HCT116 (cell line): Measurements from ENCODE around the gene DGKE. TPM values are rescaled to one million over a fixed set of nuclear protein-coding genes. Genes with fewer than 3 reads are reported as not detected.

Source experiments
- ATAC-seq: fragments of 200-7000 bp; cut with Tn5 transposase; 2 replicates; pipeline ENCODE4 v1.9.1; 2020; ENCODE audit warnings: mild to moderate bottlenecking, moderate library complexity
- BruUV-seq: library from RNA; stranded (reverse); fragments of 400-500 nt; replicated peaks from 2 replicates; lab custom pipeline; 2021; lab: Mats Ljungman, UMichigan
- CTCF ChIA-PET: fragments of 300-600 bp; sonication (Branson Sonifier 250); formaldehyde crosslinking; loops from one replicate; lab custom pipeline; 2021; ENCODE audit warnings: antibody characterized with exemption; lab: Charles Lee
- POLR2A ChIA-PET: fragments of 300-600, 350-600 bp; sonication (Branson Sonifier 250); formaldehyde crosslinking; loops from one replicate; lab custom pipeline; 2021; ENCODE audit warnings: antibody characterized with exemption; lab: Charles Lee
- RAD21 ChIA-PET, 2 experiments: fragments of 300-600 bp; sonication (Branson Sonifier 250); formaldehyde crosslinking; loops; one replicate each; lab custom pipeline; 2023; ENCODE audit warnings: low total read pairs in 2 of 2; ENCODE audit not compliant: uncharacterized antibody in 2 of 2, unreplicated experiment in 2 of 2, low non-redundant PET in 1 of 2; lab: Charles Lee
- DNase-seq: peaks from one replicate; pipeline ENCODE4 v3.0.0-alpha.2; 2010; ENCODE audit warnings: low read depth, low spot score
- H2AFZ ChIP-seq: fragments of 200-600 bp; shearing (Covaris generic), sonication (generic); 2 replicates; pipeline ENCODE4 v1.6.1; 2017; ENCODE audit warnings: low read depth, mixed run types, mixed read lengths, antibody characterized with exemption, low read length; ENCODE audit not compliant: poor library complexity, severe bottlenecking
- H3K27ac ChIP-seq: 2 replicates; pipeline ENCODE4 v1.5.1; 2012; ENCODE audit warnings: low read depth, low read length
- H3K27me3 ChIP-seq: fragments of 200-600 bp; sonication (generic); 2 replicates; pipeline ENCODE4 v1.6.1; 2016; ENCODE audit warnings: mixed run types, low read length, mixed read lengths; ENCODE audit not compliant: insufficient read depth
- H3K36me3 ChIP-seq, 2 experiments: fragments of 200-500 bp in 1 of 2; fragments of 200-600 bp in 1 of 2; sonication (Bioruptor generic) in 1 of 2; sonication (generic) in 1 of 2; 2 replicates each; pipeline versions ENCODE4 v1.5.1 to v1.6.1; 2014 to 2016; ENCODE audit warnings: low read length in 2 of 2, inconsistent platforms in 1 of 2, mixed read lengths in 1 of 2, mixed run types in 1 of 2; ENCODE audit not compliant: insufficient read depth in 2 of 2, control insufficient read depth in 1 of 2
- H3K4me1 ChIP-seq, 2 experiments: fragments of 200-600 bp in 1 of 2; sonication (generic) in 1 of 2; 2 replicates each; pipeline versions ENCODE4 v1.5.1 to v1.6.1; 2012 to 2017; ENCODE audit warnings: low read length in 2 of 2, inconsistent platforms in 1 of 2, mild to moderate bottlenecking in 1 of 2, mixed read lengths in 1 of 2, mixed run types in 1 of 2, moderate library complexity in 1 of 2; ENCODE audit not compliant: insufficient read depth in 2 of 2, control insufficient read depth in 1 of 2
- H3K4me2 ChIP-seq: fragments of 200-600 bp; sonication (generic); 2 replicates; pipeline ENCODE4 v1.6.1; 2017; ENCODE audit warnings: mixed run types, low read length, mixed read lengths
- H3K4me3 ChIP-seq, 2 experiments: fragments of 200-600 bp in 1 of 2; sonication (generic) in 1 of 2; replicated peaks in 1 of 2; 2 replicates each; pipeline ENCODE4 v1.5.1; 2011 to 2016; ENCODE audit warnings: low read length in 2 of 2, control low read depth in 1 of 2, low read depth in 1 of 2, mild to moderate bottlenecking in 1 of 2, mixed read lengths in 1 of 2, mixed run types in 1 of 2
- H3K79me2 ChIP-seq: fragments of 200-600 bp; sonication (generic); 2 replicates; pipeline ENCODE4 v1.6.1; 2017; ENCODE audit warnings: mild to moderate bottlenecking, mixed run types, low read length, moderate library complexity, mixed read lengths; ENCODE audit not compliant: insufficient read depth
- H3K9ac ChIP-seq: fragments of 200-600 bp; sonication (generic); 2 replicates; pipeline ENCODE4 v1.6.1; 2016; ENCODE audit warnings: low read length, mixed read lengths
- H3K9me2 ChIP-seq: fragments of 200-600 bp; sonication (generic), shearing (Covaris generic); 2 replicates; pipeline ENCODE4 v1.6.1; 2017; ENCODE audit warnings: mixed run types, mild to moderate bottlenecking, moderate library complexity; ENCODE audit not compliant: insufficient read depth
- H3K9me3 ChIP-seq, 2 experiments: fragments of 200-500 bp in 1 of 2; fragments of 200-600 bp in 1 of 2; sonication (Bioruptor generic) in 1 of 2; sonication (generic) in 1 of 2; 2 replicates each; pipeline ENCODE4 v1.6.1; 2014 to 2017; ENCODE audit warnings: low read length in 2 of 2, mixed read lengths in 2 of 2, inconsistent platforms in 1 of 2, low read depth in 1 of 2, mild to moderate bottlenecking in 1 of 2, mixed run types in 1 of 2, moderate library complexity in 1 of 2; ENCODE audit not compliant: control insufficient read depth in 1 of 2, insufficient read depth in 1 of 2
- H4K20me1 ChIP-seq: fragments of 200-600 bp; sonication (generic), shearing (Covaris generic); 2 replicates; pipeline ENCODE4 v1.6.1; 2017; ENCODE audit warnings: mixed run types, mild to moderate bottlenecking, moderate library complexity; ENCODE audit not compliant: insufficient read depth
- CBX3 ChIP-seq: IDR thresholded peaks from 2 replicates; pipeline ENCODE4 v1.6.1; 2012; ENCODE audit warnings: low read depth
- CEBPB ChIP-seq: IDR thresholded peaks from 2 replicates; pipeline ENCODE4 v1.6.1; 2012; ENCODE audit warnings: low read depth
- EZH2 ChIP-seq: fragments of 200-600 bp; sonication (generic); IDR thresholded peaks from 2 replicates; pipeline ENCODE4 v1.6.1; 2017; ENCODE audit warnings: antibody characterized with exemption, mixed run types
- FOSL1 ChIP-seq: IDR thresholded peaks from 2 replicates; pipeline ENCODE4 v1.6.1; 2012; ENCODE audit warnings: low read depth
- POLR2AphosphoS5 ChIP-seq: IDR thresholded peaks from 2 replicates; pipeline ENCODE4 v1.6.1; 2011; ENCODE audit warnings: mild to moderate bottlenecking, low read depth, low read length, moderate library complexity
- RAD21 ChIP-seq: IDR thresholded peaks from 2 replicates; pipeline ENCODE4 v1.6.1; 2012; ENCODE audit warnings: low read depth, mild to moderate bottlenecking
- SIN3A ChIP-seq: IDR thresholded peaks from 2 replicates; pipeline ENCODE4 v1.6.1; 2012; ENCODE audit warnings: low read depth
- SP1 ChIP-seq: IDR thresholded peaks from 2 replicates; pipeline ENCODE4 v1.6.1; 2012; ENCODE audit warnings: low read depth
- TCF7L2 ChIP-seq: IDR thresholded peaks from 2 replicates; pipeline ENCODE4 v1.7.0; 2011; ENCODE audit warnings: borderline replicate concordance, inconsistent platforms; ENCODE audit not compliant: insufficient read depth, insufficient read length; ENCODE audit errors: extremely low read depth
- ZFX ChIP-seq: fragments of 450-650 bp; IDR thresholded peaks from 2 replicates; pipeline ENCODE4 v1.6.1; 2017
- intact Hi-C: fragments of 100-400 bp; cut with micrococcal nuclease; formaldehyde crosslinking; loops from 2 replicates; pipeline ENCODE4 v1.10.0; 2022
- total RNA-seq: library from RNA; stranded (reverse); gene quantifications from one replicate; pipeline ENCODE4 v1.2.1, GENCODE V29; 2021; ENCODE audit not compliant: unreplicated experiment
- TF ChIP-seq, protein P1 (sequence below): IDR thresholded peaks from 2 replicates; pipeline ENCODE4 v1.6.1; 2012
- TF ChIP-seq, protein P2 (sequence below), 3 experiments: fragments of 200-600 bp in 1 of 3; sonication (generic) in 1 of 3; IDR thresholded peaks in 2 of 3; conservative IDR thresholded peaks in 1 of 3; 2 replicates each; pipeline ENCODE4 v1.5.1; 2012 to 2017; ENCODE audit warnings: low read depth in 2 of 3, low read length in 2 of 3, antibody characterized with exemption in 1 of 3, borderline replicate concordance in 1 of 3, control low read depth in 1 of 3, mild to moderate bottlenecking in 1 of 3, mixed read lengths in 1 of 3, mixed run types in 1 of 3, moderate library complexity in 1 of 3; ENCODE audit not compliant: insufficient read depth in 1 of 3
- TF ChIP-seq, protein P3 (sequence below): IDR thresholded peaks from 2 replicates; pipeline ENCODE4 v1.6.1; 2011; ENCODE audit warnings: mild to moderate bottlenecking, low read length, moderate library complexity; ENCODE audit not compliant: insufficient replicate concordance; ENCODE audit errors: extremely low read depth

Gene DGKE
- total RNA-seq, 1 experiment from 2014 or later, result 5.2 TPM

DNA sequence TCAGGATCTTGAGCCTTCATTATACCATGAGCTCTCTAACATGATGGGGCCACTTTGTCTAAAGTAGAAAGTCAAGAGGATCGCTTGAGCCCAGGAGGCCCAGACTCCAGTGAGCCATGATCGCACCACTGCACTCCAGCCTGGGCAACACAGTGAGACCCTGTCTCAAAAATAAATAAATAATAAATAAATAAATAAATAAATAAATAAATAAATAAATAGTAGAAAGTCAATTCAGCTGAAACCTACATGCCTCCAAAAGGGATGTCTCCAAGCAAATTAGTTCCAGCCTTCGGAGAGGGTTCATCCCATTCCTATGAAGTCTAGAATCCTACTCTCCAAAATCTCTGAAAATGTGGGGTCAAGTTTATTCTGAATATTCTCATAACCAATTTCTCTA, 26.2 kb upstream of the DGKE start (continued):
- no peak for TF ChIP-seq CBX3

DNA sequence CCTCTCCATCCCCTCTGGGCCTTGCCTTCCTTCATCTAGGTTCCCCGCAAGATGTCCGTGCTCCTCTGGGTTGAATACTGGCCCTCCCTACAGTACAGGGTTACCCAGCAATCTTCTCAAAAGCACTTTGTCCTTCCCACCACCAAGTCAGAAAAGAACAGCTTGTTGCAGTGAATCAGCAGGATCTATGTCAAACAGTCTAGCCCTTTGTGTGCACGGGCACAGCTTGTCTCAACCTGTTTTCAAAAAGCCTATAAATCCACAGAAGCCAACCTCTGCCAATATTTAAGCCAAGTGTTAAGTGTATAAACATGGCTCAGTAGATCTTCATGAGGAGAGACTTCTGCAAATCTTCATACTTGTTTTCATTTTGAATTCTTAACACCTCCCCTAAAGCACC, 25.4 kb upstream of the DGKE start:
- RAD21 ChIA-PET, result no interaction called here
- intact Hi-C loops, result no loop called here
- H3K9me3 ChIP-seq, result no peaks in the 10 kb centered on the region
- no peaks in the 10 kb centered on the region for H3K36me3 ChIP-seq
- no peaks in the 10 kb centered on the region for H3K79me2 ChIP-seq
- no peaks in the 10 kb centered on the region for H3K4me1 ChIP-seq
- no peak overlapping the region for H3K27ac ChIP-seq
- no peak for ATAC-seq
- H3K4me2 ChIP-seq, result no peak overlapping the region
- no peak overlapping the region for H3K9ac ChIP-seq
- H2AFZ ChIP-seq, result no peak overlapping the region
- H4K20me1 ChIP-seq, result no peaks in the 10 kb centered on the region
- TF ChIP-seq CEBPB (no peak), RAD21 (no peak)
- TF ChIP-seq, protein P1, sequence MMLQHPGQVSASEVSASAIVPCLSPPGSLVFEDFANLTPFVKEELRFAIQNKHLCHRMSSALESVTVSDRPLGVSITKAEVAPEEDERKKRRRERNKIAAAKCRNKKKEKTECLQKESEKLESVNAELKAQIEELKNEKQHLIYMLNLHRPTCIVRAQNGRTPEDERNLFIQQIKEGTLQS, result no peak
- DNase-seq, result no peak
- POLR2A ChIA-PET, result no interaction called here
- no TSS peak for BruUV-seq
- H3K4me3 ChIP-seq, result no peak overlapping the region
- H3K27me3 ChIP-seq, result peaks cover 6% of the 10 kb centered on the region; the same call in 1 of the 2 replicates
- H3K9me2 ChIP-seq, result no peaks in the 10 kb centered on the region
- CTCF ChIA-PET, result interaction anchor here (1.7 kb wide), 1 partner anchor 11 kb away, joined by 6 read pairs; no protein-coding TSS in a partner anchor

DNA sequence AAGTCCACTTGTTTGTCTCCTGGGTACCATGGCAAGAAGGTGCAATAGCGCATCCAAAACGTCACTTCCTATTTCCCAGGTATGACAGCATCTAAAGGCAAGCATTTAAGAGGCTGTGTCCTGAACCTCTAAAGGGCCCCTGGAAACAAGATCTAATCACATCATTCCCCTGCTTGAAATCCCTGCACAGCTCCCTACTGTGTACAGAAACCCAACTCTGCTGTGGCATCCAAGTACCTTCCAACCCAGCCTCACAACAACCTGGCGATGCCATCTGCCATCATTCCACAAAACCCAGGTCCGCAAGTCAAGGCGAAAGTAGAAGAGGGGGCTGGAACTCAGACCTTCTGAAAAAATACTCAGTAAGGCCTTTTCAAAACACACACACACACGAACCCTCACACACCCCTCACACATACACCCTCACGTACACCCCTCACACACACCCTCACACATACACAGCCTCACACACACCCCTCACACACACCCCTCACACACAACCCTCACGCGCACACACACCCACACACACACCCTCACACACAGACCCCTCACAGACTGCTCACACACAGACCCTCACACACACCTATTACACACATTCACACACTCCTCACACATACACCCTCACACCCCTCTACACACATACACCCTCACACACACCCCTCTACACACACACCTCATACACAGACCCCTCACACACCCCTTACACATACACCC, 24.7 kb upstream of the DGKE start:
- Histone ChIP-seq H4K20me1 (no peaks in the 10 kb centered on the region), H3K36me3 (no peaks in the 10 kb centered on the region), H3K9me3 (no peaks in the 10 kb centered on the region), H3K4me1 (no peaks in the 10 kb centered on the region), H3K79me2 (no peaks in the 10 kb centered on the region), H3K27ac (no peak overlapping the region), H3K9me2 (no peaks in the 10 kb centered on the region), H3K27me3 (peaks cover 6% of the 10 kb centered on the region; the same call in 1 of the 2 replicates), H3K4me3 (no peak overlapping the region), H3K4me2 (no peak overlapping the region), H3K9ac (no peak overlapping the region), H2AFZ (no peak overlapping the region)
- no peak for DNase-seq
- no peak for ATAC-seq
- ChIA-PET CTCF (no interaction called here), RAD21 (no interaction called here), POLR2A (no interaction called here)
- BruUV-seq, result no TSS peak
- intact Hi-C loops, result no loop called here
- TF ChIP-seq TCF7L2 (no peak), FOSL1 (no peak), RAD21 (no peak), POLR2AphosphoS5 (no peak), SIN3A (no peak), ZFX (no peak), EZH2 (no peak), SP1 (no peak)
- TF ChIP-seq, protein P2, sequence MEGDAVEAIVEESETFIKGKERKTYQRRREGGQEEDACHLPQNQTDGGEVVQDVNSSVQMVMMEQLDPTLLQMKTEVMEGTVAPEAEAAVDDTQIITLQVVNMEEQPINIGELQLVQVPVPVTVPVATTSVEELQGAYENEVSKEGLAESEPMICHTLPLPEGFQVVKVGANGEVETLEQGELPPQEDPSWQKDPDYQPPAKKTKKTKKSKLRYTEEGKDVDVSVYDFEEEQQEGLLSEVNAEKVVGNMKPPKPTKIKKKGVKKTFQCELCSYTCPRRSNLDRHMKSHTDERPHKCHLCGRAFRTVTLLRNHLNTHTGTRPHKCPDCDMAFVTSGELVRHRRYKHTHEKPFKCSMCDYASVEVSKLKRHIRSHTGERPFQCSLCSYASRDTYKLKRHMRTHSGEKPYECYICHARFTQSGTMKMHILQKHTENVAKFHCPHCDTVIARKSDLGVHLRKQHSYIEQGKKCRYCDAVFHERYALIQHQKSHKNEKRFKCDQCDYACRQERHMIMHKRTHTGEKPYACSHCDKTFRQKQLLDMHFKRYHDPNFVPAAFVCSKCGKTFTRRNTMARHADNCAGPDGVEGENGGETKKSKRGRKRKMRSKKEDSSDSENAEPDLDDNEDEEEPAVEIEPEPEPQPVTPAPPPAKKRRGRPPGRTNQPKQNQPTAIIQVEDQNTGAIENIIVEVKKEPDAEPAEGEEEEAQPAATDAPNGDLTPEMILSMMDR (IDR thresholded peaks at IDR 0.05 in 2 of 3, conservative IDR thresholded peaks at IDR 0.05 in 1 of 3; ENCODE audit: borderline replicate concordance in 1 of 3, insufficient read depth in 1 of 3, low read depth in 2 of 3, low read length in 2 of 3), result no peak
- TF ChIP-seq, protein P1, result no peak
- TF ChIP-seq, protein P3, sequence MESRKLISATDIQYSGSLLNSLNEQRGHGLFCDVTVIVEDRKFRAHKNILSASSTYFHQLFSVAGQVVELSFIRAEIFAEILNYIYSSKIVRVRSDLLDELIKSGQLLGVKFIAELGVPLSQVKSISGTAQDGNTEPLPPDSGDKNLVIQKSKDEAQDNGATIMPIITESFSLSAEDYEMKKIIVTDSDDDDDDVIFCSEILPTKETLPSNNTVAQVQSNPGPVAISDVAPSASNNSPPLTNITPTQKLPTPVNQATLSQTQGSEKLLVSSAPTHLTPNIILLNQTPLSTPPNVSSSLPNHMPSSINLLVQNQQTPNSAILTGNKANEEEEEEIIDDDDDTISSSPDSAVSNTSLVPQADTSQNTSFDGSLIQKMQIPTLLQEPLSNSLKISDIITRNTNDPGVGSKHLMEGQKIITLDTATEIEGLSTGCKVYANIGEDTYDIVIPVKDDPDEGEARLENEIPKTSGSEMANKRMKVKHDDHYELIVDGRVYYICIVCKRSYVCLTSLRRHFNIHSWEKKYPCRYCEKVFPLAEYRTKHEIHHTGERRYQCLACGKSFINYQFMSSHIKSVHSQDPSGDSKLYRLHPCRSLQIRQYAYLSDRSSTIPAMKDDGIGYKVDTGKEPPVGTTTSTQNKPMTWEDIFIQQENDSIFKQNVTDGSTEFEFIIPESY, result no peak
